GM18867 (cell line): ENCODE data around the gene C14orf180.
"Not testable (repeated sequence)": the region's sequence is repeated elsewhere in the genome, so short reads cannot be mapped to it uniquely, and the experiment has no call there.

Experiments used
- ATAC-seq: cut with Tn5 transposase; IDR thresholded peaks from one replicate; pipeline ENCODE4 v1.9.1; 2021; ENCODE audit warnings: mild to moderate bottlenecking, moderate library complexity; ENCODE audit not compliant: unreplicated experiment

The C14orf180 gene

DNA sequence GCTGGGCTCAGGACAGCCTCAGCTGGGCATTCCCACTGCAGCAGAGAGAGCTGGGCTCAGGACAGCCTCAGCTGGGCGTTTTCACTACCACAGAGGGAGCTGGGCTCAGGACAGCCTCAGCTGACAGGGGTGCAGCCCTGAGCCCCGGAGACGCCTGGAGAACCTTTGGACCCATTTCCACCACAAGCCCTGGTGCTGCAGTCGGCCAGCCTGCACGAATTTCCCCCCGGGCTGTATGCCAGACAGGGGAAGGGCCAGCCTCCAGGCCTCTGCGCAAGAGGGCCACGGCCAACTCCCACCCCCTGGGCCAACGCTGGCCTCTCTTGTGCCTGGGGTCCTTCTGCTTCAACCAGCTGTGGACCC, 2.6 kb upstream of the C14orf180 start:
- no peak for ATAC-seq

DNA sequence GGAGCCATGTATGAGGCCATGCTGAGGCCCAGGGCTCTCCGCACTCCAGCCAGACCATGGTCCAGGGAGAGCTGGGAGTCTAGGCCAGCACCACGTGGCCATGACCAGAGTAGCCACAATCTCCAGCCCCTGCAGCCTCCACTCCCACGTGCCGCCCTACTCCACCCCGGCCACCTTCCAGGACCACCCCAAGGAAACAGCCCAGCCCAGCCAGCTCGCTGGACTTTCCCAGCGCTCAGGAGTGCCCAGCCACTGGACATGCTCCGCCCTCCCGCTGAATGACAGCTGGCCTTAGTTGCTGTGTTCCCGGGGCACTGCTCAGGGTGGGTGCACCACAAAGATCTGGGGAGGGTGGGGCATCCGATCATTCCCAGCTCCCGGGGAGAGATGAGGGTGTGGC, 2.1 kb upstream of the C14orf180 start:
- no peak for ATAC-seq

DNA sequence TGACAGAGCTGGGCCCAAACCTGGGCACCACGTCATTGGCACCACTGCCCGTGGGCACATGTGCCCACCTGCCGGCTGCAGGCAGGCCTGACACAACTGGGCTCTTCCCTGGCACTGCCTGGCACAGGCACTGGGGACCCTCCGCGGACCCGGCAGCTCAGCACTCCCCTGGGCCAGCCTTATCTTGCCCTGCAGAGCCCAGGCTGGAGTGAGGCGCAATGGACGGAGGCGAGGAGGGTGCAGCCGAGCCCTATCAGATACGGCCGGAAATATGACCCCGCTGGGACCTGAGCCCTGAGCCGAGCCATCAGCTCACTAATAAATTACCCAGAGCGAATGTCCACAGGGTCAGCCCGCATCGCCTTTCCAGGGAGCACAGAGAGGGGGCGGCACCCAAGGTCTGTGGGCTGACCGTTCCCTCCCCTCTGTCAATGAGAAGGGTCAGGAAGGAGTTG, 1.7 kb upstream of the C14orf180 start:
- no peak for ATAC-seq

DNA sequence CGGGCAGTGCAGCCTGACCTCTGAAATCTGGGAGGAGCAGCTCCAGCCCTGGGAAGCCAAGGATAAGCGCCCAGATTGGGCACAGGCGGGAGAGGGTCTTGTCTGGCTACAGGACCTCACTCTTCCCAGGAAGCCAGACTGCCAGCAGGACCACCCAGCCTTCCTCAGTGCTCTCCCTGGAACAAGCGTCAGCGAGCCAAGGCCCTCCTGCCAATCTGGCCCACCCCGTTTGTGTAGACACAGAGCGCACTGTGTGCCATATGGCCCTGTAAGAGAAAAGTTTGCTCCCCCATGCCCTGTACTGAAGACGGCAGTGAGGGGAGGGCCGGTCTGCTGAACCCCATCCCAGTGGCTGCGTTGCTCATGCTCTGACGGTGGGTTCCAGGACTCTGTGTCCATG, 1.2 kb upstream of the C14orf180 start:
- no peak for ATAC-seq

DNA sequence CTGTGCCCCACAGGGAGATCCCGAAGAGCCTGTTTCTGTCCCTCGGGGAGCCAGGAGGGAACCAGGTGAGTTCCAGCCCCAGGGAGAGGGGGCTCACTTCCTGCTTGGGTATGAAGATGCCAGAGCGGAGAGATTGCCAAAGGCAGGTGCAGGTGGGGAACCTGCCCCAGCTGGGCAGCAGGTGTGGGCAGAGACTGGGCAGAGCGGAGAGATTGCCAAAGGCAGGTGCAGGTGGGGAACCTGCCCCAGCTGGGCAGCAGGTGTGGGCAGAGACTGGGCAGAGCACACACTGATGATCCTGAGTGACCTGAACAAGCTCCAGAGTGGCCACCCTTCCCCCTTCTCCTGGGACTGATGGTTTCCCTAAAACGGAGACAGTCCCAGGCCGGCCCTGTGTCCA, 375 bp downstream of the C14orf180 start:
- ATAC-seq = not testable (repeated sequence)

DNA sequence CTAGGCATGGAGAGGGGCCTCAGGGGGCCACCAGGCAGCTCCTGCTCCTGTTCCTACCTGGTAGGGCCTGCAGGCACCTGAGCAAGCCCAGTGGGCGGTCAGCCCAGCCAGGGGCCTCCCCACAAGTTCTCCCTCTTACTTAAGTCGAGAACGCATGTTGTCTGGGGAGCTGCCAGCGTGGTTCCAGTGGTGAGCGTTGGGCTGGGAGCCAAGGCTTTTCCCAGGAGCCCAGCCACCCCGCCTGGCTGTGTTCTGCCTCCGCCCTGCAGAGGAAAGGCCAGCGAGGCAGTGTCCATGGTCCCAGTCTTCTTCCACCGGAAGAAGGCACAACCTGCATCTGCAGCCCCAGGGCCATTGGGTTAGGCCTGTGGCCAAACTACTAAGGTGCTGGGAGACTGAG, 1.4 kb downstream of the C14orf180 start:
- no peak for ATAC-seq

DNA sequence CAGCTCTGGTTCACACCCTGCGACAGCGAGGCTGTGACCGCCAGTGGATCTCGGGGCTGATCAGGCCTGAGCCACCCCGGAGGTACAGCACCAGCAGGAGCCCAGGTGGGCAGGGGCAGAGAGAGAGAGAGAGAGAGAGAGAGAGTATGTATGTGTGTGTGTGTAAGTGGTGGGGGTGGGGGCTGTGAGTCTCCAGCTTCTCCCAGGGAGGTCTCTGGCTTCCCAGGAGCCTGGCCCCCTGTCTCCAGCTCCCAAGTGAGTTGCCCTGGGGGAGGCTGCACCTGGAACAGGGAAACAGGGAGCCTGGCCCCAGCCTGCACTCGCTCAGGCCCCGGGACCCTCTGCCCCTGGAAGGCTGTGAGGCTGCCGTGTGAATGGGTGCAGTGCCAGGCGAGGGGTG, 2.0 kb downstream of the C14orf180 start:
- ATAC-seq = no peak

DNA sequence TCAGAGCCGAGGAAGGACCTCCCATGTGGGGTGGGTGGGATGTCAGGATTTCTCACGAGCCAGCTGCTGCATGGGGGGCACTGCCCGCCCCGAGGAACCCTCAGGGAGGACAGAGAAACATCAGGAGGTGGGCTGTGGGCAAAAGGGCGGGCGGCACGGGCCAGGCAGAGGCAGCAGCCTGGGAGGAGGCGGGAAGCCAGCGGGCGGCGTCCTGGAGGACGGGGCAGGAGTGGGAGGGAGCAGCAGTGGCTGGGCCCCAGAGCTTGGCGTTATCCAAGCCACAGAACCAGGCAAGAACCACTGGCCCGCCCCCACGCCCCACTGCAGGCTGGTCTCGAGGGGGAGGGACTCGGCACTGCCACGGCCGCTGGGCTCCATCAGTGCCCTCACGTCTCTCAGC, 2.4 kb downstream of the C14orf180 start:
- no peak for ATAC-seq

DNA sequence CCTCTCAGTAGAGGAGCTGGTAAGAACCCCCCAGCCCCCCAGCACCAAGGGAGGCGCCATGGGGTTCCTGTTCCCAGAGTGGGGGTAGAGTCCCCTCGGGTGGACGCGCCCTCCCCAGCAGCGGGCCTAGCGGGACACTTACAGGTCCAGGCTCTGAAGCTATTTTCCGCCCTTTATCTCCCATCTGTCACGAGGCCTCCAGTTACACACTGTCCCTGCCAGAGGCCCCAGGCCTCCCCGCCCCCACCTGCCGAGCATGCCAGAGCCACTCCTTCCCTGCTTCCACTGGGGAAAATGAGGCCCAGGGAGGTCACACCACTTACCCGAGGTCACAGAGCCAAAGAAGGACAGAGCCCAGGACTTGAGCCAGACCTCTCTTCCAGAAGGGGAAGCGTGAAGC, 3.1 kb downstream of the C14orf180 start:
- ATAC-seq = no peak

DNA sequence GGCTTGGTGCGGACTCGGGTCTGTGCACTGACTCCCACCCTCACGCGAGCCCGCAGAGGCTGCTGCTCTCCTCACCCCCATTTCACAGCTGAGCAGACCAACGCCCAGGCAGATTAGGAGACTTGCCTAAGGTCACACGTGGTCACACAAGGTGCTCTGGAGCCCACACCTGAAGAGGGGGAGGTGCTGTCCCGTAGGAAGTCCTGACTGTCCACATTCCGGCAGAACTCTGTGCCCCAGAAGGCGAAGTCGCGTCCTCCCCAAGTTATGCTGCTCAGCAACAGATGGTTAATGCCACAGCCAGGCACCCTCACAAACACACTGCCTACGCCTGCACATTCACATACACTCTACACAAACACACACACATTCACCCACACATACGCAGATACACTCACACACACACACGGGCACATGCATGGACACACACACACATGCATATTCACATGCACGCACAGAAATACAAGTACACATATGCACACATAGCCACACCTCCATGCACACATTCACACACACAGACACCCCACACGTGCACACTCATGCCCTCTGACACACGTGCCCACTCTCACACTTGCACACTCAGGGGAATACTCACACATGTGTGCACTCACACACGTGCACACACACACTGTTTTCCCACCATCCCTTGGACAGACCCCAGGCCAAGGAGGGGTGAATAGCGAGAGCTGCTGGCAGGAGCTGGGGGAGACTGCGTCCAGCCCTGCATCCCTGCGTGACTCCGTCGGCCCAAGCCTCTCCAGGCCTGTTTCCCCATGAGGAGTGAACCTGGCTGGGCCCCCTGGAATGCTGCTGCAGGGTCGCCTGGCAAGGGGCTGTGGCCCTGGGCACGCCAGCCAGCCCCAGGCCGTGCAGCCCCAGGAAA, 4.1 kb downstream of the C14orf180 start:
- no peak for ATAC-seq

DNA sequence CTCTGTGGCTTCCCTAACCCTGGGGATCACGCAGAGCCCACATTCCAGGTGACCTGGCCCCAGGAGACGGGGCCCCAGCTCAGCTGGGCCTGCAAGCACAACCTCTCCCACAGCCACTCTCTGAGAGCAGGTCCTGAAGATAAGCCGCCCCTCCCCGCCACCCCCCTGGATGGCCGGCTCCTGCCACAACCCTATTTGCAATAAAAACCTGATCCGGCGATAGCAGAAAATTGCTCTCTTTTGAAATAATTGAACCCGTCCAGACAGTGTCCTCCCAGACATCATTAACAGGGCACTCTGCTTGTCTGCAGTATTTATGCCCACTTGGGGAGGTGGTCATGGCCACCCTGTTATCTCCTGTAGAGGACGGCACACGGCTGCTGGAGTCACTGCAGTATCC, 5.0 kb downstream of the C14orf180 start:
- ATAC-seq = no peak

DNA sequence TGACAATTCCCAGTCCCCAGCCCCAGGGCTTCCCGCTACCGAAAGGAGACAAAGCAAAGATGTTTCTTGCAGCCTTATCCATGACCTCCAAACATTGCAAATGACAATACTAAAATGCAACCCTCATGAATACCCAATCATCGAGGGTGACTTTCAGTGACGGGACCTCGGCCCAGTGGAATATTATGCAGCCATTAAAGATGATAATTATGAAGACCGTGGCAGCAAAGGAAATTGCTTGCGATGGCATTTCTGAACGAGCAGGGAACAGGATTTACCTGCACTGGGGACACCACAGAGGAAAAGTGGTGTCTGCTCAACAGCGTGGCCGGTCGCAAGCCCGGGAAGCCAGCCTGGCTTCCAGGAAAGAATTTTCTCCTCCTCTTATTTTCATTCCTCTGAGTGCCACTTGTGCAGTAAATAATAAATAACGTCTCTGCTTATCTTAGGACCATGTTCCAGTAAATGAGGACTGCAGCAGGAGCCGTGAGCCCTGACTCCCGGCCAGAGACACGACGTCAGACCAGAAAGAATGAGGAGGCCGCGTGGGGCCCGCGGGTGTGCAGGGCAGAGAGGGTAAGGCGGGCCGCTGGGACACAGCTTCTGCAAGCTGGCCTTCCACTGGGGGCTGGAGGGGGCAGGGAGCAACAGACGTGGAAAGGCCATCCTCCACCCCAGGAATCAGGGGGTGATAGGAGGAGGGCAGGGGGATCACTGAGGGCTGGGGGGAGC, 6.6 kb downstream of the C14orf180 start:
- no peak for ATAC-seq

DNA sequence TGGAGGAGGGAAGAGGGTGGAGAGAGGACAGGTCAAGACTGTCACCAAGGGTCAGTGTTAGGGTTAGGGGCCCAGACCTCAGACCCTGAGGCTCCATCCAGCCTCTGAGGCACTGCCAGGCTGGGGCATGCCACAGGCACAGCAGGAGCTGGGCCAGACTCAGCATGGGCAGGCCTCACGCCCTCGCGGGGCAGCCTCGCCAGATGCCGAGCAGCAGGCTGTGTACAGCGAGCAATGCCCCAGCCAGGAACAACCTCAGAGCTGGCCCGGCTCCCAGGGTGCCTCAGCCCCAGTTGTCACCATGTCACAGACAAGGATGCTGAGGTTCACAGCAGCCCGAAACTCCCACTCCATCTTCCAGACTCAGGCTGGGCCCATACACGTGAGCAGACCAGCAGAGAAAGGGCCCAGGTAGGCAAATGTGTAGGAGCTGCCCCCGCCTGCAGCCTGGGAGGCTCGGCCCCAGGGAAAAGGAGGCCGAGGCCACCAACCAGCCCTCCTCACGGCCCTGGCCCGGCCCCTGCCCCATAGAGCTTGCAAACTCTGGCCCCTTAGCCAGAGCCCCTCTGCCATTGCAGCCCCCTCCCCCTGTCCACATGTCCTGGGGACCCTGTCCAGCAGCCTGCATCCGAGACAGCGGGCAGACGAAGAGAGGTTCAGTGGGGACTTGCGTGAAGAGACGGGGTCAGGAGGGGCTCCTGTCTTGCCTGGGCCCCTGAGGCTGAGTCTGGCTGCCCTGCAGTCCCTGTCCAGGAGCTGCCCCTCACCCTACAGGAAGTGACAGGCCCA, 7.5 kb downstream of the C14orf180 start:
- no peak for ATAC-seq

DNA sequence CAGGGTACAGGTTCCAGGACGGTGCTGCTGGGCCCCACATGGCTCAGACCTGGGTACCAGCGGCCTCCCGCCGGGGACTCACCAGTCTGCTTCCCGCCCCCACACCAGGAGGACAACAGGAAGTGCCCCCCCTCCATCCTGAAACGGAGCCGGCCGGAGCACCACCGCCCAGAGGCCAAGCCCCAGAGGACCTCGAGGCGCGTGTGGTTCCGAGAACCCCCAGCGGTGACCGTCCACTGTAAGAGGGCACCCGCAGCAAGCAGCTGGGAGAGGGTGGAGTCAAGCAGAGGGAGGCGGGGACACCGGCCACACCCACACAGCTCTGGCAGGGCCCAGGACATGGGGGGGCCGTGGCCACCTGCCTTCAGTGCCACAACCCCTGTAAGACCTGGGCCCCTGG, 8.1 kb downstream of the C14orf180 start:
- ATAC-seq = no peak

DNA sequence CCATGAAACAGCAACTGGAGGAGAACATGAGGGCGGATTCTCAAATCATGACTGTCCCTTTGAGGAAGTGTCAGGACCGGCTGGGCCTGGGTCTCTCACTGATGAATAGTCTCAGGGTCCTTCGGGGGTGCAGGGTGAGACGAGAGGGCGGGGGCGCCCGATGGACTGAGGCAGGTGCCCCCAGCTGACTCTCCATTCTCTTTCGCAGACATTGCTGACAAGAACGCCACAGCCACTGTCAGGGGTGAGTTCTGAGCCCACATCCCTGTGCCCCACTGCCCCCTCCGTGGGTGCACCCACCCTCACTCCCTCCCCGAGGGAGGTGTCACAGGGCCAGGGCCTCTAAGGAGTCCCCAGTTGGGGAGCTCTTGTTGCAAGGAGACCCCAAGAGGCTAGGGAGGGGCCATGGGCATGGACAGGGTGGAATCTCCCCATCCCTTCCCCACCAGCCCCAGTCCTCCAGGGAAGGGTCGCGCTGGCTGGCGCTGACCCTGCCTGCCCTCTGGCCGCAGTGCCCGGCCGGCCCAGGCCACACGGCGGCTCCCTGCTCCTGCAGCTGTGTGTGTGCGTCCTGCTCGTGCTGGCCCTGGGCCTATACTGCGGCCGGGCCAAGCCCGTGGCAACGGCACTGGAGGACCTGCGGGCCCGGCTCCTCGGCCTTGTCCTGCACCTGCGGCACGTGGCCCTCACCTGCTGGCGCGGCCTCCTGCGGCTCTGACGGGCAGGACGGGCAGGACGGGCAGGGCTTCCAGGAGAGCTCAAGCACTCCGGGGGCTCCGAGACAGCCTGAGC, 8.7 kb downstream of the C14orf180 start:
- ATAC-seq = no peak

DNA sequence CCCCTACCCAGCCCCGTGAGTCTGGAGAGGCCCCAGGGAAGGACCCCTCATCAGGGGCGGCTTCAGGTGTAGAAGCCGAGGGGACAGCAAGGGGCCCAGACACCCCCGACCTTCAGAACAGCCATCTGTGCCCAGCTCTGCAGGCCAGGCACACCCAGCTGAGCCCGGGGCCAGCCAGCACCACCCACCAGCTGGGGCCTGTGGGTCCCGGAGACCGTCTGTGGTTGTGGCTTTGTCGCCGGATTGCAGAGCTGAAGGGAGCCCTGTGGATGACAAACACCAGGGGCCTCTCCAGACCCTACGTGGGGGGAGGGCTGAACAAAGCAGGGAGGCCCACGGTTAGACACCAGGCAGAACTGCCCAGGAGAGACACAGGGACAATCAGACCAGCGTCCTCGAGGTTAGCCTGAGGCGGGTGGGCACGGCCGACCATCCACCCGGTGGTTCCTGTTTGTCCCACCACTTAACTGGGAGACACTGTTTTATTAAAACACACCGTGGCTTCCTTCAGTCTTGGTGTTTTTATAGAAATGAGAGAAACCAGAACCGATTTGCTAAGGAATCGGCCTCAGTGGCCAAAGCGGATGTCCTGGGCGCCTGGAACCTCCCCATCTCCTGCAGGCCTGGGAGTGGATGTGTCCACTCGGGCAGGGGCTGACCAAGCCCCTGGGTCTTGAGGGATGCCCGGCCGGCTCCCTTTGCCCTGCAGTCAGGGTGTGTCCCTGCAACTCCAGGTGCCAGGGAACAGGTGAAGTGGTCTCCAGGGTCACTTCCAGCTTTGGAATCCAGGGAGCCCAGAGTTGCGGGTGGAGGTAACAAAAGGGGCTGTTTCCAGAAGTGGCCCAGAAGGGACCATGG, 10.0 kb downstream of the C14orf180 start:
- no peak for ATAC-seq

DNA sequence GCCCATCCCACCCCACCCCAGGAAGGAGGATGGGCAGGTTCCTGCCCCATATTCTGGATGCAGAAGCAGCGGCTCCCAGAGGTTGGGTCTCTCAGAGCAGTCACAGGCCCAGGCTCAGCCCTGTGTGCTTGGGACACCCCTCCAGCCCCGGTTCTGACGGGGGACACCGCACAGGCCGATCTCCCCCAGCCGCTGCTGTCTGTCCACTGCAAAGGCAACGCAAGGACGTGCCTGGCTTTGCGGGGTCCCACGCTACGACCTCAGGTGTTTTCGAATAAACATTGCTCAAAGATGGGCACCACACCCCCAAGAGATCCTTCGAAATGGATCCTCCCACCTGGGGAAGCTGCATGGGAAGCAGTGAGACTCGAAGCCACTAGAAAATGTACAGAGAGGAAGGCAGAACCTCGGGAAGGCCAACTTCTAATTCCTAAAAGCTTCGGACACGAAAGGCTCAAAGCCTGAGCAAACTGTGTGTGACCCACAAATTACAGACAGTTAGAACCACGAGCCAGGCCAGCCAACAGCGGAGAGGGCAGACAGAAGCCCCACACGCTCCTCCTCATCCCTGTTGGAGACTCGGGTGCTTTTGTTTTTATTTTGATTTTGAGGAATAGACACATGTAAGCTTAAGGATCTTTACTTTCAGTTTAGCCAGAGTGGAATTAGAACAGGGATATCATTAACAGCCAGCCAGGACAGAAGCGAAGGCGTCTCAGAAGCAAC, 10.8 kb downstream of the C14orf180 start:
- no peak for ATAC-seq

DNA sequence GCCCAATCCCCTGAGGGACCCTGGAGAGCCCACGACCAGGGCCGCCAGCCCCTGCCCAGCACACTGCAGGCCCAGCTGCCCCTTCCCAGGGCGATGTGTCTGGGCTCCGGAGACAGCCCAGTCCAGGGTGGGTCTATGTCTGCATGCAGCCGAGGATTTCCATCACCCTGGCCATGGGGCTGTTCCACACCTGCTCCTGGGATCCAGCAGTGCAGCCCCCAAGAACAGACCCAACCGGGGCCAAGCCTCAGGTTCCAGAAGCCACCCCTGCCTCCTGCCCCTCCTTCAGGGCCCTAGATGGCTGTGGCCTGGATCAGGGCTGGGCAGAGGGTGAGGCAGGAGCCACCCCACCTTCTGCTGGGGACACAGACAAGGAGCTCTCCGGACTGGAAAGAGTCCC, 11.5 kb downstream of the C14orf180 start:
- no peak for ATAC-seq
